Heart left ventricle (tissue), 16 donors: Measurements from ENCODE around the gene PLXNC1. TPM values are rescaled to one million over a fixed set of nuclear protein-coding genes. Genes with fewer than 3 reads are reported as not detected.

ENCODE experiments used
- ATAC-seq, 4 donors: fragments of 200-7000 bp; cut with Tn5 transposase; one replicate each; pipeline ENCODE4 v1.9.1; 2020 to 2022; ENCODE audit warnings: moderate library complexity in 4 of 4, mild to moderate bottlenecking in 3 of 4, moderate number of reproducible peaks in 1 of 4
- DNase-seq, 5 donors: peaks; one replicate each; pipeline ENCODE4 v3.0.0-alpha.2; 2020
- H3K27ac ChIP-seq, 12 donors: fragments of 200-600 bp; sonication (generic) in 4 of 12; one replicate each; pipeline versions ENCODE4 v1.5.0 to v1.8.0; 2016 to 2022; ENCODE audit warnings: mild to moderate bottlenecking in 2 of 12
- H3K27me3 ChIP-seq, 9 donors: fragments of 200-600 bp; sonication (generic) in 2 of 9; one replicate each; pipeline versions ENCODE4 v1.5.1 to v1.8.0; 2016 to 2022; ENCODE audit warnings: mild to moderate bottlenecking in 3 of 9
- H3K36me3 ChIP-seq, 9 donors: fragments of 200-600 bp; sonication (generic) in 2 of 9; one replicate each; pipeline versions ENCODE4 v1.5.0 to v1.8.0; 2018 to 2022; ENCODE audit warnings: mild to moderate bottlenecking in 2 of 9
- H3K4me1 ChIP-seq, 12 donors: fragments of 200-600 bp; sonication (generic) in 4 of 12; one replicate each; pipeline versions ENCODE4 v1.5.0 to v1.8.0; 2016 to 2022; ENCODE audit warnings: mild to moderate bottlenecking in 3 of 12
- H3K4me3 ChIP-seq, 12 donors: fragments of 200-600 bp; sonication (generic) in 4 of 12; one replicate each; pipeline versions ENCODE4 v1.5.0 to v1.8.0; 2017 to 2022; ENCODE audit warnings: mild to moderate bottlenecking in 9 of 12, moderate library complexity in 4 of 12
- H3K9me3 ChIP-seq, 12 donors: fragments of 200-600 bp; sonication (generic) in 4 of 12; one replicate each; pipeline versions ENCODE4 v1.5.0 to v1.8.0; 2016 to 2022; ENCODE audit warnings: mild to moderate bottlenecking in 1 of 12
- POLR2A ChIP-seq, 2 donors: fragments of 450-650 bp; IDR thresholded peaks; one replicate each; pipeline ENCODE4 v1.6.1; 2017; ENCODE audit warnings: antibody characterized with exemption in 2 of 2, mild to moderate bottlenecking in 2 of 2, moderate library complexity in 2 of 2
- WGBS, 4 donors: extraction: QIAGEN DNeasy Blood & Tissue Kit in 2 of 4; methylation state at CpG; one replicate each; pipeline versions ENCODE4 v1.1.5 to v1.1.7; 2013 to 2018; 5-methylcytosine and 5-hydroxymethylcytosine counted together
- intact Hi-C, 10 donors: fragments of 100-400 bp; cut with DNase I; formaldehyde crosslinking; loops; one replicate each; pipeline versions ENCODE4 v1.11.1 to v1.14.2; 2022
- polyA plus RNA-seq, 2 donors: library from polyadenylated mRNA; stranded (reverse); fragments of 200-250 nt; gene quantifications; one replicate each; pipeline ENCODE4 v1.2.3, GENCODE V29; 2013
- total RNA-seq, 9 donors: library from RNA; depleted of rRNA in 2 of 9; stranded (reverse); fragments of >200 nt in 2 of 9; fragmentation: NEBNext Ultra II Directional in 3 of 9; extraction: Animal tissue kit (Norgen Biotek cat#: 25700) in 3 of 9; gene quantifications; one replicate each; pipeline versions ENCODE4 v1.1.0 to v1.2.4, GENCODE V29; 2016 to 2023
- TF ChIP-seq, protein P1 (sequence below), 12 donors: fragments of 200-600 bp; sonication (generic) in 4 of 12; IDR thresholded peaks; one replicate each; pipeline versions ENCODE4 v1.5.0 to v1.8.0; 2018 to 2022; ENCODE audit warnings: antibody characterized with exemption in 12 of 12, mild to moderate bottlenecking in 5 of 12
- donor health status: ischemic (EF 13 %, LVEDD 7.1; RV severe dilation, severe dysfunction).
- donor health status: healthy with polysubstance abuse.
- donor health status: DM: no; HTN: yes; CAD: no.
- donor health status: DM: no; HTN: no; CAD: no.
- donor health status: ischemic (EF 25% LVEDD 6.9; RV normal size, moderate dysfunction).
- donor health status: ischemic (EF 25% LVEDD 5.7; RV mildly dilated, moderate dysfunction).
- donor health status: healthy.
- donor health status: DM: yes; HTN: yes; CAD: no.
- donor health status: ischemic (EF 35%, LVEDD 5.7; RV mildly dilated, moderate dysfunction).
- donor health status: nonischemic (EF 11% LVEDD 7.7; RV severe dilation, severe dysfunction).
- donor health status: DM: yes; HTN: yes; CAD: no.
- donor health status: PGD.
- donor health status: ischemic (EF 29% LVEDD 5.4; RV normal size, mild dysfunction).
- donor health status: nonischemic (EF 23%, LVEDD 6.1; RV moderate dilation, normal function).

The PLXNC1 gene
- total and polyA plus RNA-seq, 11 donors, result 0.84 to 18.4 (median 3.1) TPM

DNA sequence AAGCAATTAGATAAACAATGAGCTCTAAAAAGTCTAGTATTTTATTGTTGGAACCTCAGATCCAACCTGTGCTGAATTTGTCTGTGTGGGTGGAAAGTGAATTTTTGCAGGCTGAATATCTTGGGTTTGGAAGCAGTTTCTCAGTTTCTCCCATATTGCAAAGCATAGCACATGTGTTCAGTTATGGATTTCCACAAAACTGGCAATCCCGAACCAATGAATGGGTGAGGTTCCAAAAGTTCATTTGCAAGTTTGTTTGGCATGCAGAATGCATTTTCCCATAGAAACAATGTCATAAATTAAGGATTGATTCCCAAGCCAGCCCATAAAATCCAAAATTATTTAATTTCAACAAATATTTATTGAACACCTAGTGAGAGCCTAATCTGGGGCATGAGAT is 43.4 kb downstream of the PLXNC1 start:
- ATAC-seq (no peak), DNase-seq (no peak)
- WGBS, 4 donors, result 95 to 100% (median 98%) methylated on average over 1 of the region's 1 CpG
- TF ChIP-seq, protein P1, sequence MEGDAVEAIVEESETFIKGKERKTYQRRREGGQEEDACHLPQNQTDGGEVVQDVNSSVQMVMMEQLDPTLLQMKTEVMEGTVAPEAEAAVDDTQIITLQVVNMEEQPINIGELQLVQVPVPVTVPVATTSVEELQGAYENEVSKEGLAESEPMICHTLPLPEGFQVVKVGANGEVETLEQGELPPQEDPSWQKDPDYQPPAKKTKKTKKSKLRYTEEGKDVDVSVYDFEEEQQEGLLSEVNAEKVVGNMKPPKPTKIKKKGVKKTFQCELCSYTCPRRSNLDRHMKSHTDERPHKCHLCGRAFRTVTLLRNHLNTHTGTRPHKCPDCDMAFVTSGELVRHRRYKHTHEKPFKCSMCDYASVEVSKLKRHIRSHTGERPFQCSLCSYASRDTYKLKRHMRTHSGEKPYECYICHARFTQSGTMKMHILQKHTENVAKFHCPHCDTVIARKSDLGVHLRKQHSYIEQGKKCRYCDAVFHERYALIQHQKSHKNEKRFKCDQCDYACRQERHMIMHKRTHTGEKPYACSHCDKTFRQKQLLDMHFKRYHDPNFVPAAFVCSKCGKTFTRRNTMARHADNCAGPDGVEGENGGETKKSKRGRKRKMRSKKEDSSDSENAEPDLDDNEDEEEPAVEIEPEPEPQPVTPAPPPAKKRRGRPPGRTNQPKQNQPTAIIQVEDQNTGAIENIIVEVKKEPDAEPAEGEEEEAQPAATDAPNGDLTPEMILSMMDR (IDR thresholded peaks at IDR 0.05), result no peak
- no peak for TF ChIP-seq POLR2A (IDR thresholded peaks at IDR 0.05)
- Histone ChIP-seq H3K36me3 (peaks cover 0 to 10% (median 0%) of the 10 kb centered on the region in 9 donors), H3K4me3 (no peak overlapping the region), H3K4me1 (peaks cover 0 to 17% (median 0%) of the 10 kb centered on the region in 12 donors), H3K27me3 (no peaks in the 10 kb centered on the region), H3K27ac (no peak overlapping the region), H3K9me3 (peaks cover 0 to 5% (median 0%) of the 10 kb centered on the region in 12 donors)
- intact Hi-C loops, result no loop called here

DNA sequence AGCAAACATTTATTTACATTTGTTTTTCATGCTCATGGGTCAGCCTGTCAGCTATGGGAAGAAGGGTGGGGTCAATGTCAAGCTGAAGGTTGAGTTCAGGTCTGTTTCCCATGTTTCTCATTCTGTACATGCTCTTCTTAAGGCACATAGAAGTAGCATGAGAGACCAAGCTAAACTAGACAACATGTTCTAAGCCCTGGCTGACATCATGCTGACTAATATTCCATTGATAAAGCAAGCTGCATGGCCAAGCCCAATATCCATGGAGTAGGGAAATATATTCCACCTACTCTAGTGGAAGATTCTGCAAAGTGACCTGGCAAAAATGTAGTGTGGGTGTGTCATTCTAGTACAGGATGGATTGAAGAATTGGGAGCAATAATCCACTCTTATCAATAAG is 44.1 kb downstream of the PLXNC1 start:
- intact Hi-C loops, result no loop called here
- TF ChIP-seq, protein P1 (IDR thresholded peaks at IDR 0.05), result no peak
- TF ChIP-seq POLR2A (IDR thresholded peaks at IDR 0.05), result no peak
- Histone ChIP-seq H3K4me3 (no peak overlapping the region), H3K9me3 (peaks cover 0 to 7% (median 0%) of the 10 kb centered on the region in 12 donors), H3K4me1 (peaks cover 0 to 17% (median 0%) of the 10 kb centered on the region in 12 donors), H3K36me3 (peaks cover 0 to 10% (median 0%) of the 10 kb centered on the region in 9 donors), H3K27me3 (no peaks in the 10 kb centered on the region), H3K27ac (no peak overlapping the region)
- DNase-seq, result no peak
- no peak for ATAC-seq

DNA sequence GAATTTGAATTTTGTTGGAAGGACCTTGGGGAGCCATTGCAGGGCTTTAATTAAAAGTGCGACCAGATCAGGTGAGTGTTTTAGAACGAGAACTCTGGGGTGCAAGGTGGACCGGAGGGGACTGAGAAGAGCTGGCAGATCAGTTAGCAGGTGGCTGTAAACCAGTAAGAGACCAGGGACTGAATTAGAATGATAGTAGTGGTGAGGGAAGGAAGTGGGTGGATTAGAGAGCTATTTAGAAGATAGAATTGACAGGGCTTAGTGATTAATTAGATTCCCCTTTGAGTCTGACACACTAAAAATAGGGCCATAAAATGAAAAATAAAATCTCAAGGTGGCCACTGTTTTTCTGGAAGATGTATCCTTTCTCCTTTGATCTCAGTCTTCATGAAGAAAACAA is 44.8 kb downstream of the PLXNC1 start:
- ATAC-seq (no peak), DNase-seq (no peak)
- H3K27me3 ChIP-seq, result no peaks in the 10 kb centered on the region
- TF ChIP-seq, protein P1 (IDR thresholded peaks at IDR 0.05), result no peak
- TF ChIP-seq POLR2A (IDR thresholded peaks at IDR 0.05), result no peak
- H3K4me1 ChIP-seq, result peaks cover 0 to 10% (median 0%) of the 10 kb centered on the region in 12 donors
- H3K36me3 ChIP-seq, result peaks cover 0 to 10% (median 0%) of the 10 kb centered on the region in 9 donors
- H3K27ac ChIP-seq, result no peak overlapping the region
- peaks cover 0 to 7% (median 0%) of the 10 kb centered on the region in 12 donors for H3K9me3 ChIP-seq
- 81 to 91% (median 89%) methylated on average over 3 of the region's 3 CpGs for WGBS, 4 donors
- H3K4me3 ChIP-seq, result no peak overlapping the region
- intact Hi-C loops, result no loop called here

DNA sequence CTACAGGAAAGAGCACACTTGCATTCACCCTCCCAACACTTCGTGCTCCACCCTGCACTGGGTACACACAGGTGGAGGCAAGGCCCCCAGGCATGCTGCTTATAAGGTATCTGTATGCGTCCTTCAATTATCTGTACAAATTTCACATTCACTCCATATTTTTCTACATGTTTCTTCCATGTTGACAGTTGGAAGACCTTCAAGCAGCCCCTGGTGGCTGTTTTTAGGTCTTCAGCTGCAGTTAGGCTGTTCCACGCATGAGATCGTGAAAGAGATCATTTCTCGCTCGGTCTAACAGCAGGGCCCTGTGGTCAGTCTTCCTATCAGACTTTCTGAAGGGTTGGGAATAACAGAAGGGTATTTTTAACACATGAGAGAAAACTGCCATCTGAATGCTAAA is 47.1 kb downstream of the PLXNC1 start:
- peaks cover 0 to 6% (median 0%) of the 10 kb centered on the region in 9 donors for H3K36me3 ChIP-seq
- no peak overlapping the region for H3K4me3 ChIP-seq
- no peaks in the 10 kb centered on the region for H3K27me3 ChIP-seq
- 96 to 97% (median 96%) methylated on average over 6 of the region's 6 CpGs for WGBS, 4 donors
- intact Hi-C loops, result no loop called here
- H3K9me3 ChIP-seq, result peaks cover 0 to 7% (median 0%) of the 10 kb centered on the region in 12 donors
- TF ChIP-seq, protein P1 (IDR thresholded peaks at IDR 0.05), result no peak
- no peak for TF ChIP-seq POLR2A (IDR thresholded peaks at IDR 0.05)
- no peaks in the 10 kb centered on the region for H3K4me1 ChIP-seq
- ATAC-seq (no peak), DNase-seq (no peak)
- H3K27ac ChIP-seq, result no peak overlapping the region
